GM18499 (cell line): Measurements from ENCODE around the gene SPTBN1.

Experiments used
- ATAC-seq: cut with Tn5 transposase; IDR thresholded peaks from one replicate; pipeline ENCODE4 v1.9.1; 2021; ENCODE audit warnings: moderate number of reproducible peaks; ENCODE audit not compliant: insufficient read depth, unreplicated experiment

SPTBN1 gene

GRCh38 chr2:54636415-54637139, 180.4 kb downstream of the SPTBN1 start:
- ATAC-seq = no peak

- ATAC-seq = peak; percentile 50
Measured at GRCh38 chr2:54638103-54638502, 182.0 kb downstream of the SPTBN1 start.

GRCh38 chr2:54638774-54639187, 182.7 kb downstream of the SPTBN1 start:
- no peak for ATAC-seq

- ATAC-seq = no peak
Measured at GRCh38 chr2:54639609-54640008, 183.5 kb downstream of the SPTBN1 start.

GRCh38 chr2:54640834-54641540, 184.9 kb downstream of the SPTBN1 start:
- ATAC-seq = no peak

- ATAC-seq = no peak
Measured at GRCh38 chr2:54641988-54642387, 185.9 kb downstream of the SPTBN1 start.

- ATAC-seq = no peak
Measured at GRCh38 chr2:54642677-54643430, 186.7 kb downstream of the SPTBN1 start.

- ATAC-seq = no peak
Measured at GRCh38 chr2:54644236-54644635, 188.1 kb downstream of the SPTBN1 start.

GRCh38 chr2:54646170-54646927, 190.2 kb downstream of the SPTBN1 start:
- ATAC-seq = no peak

GRCh38 chr2:54648256-54648655, 192.1 kb downstream of the SPTBN1 start:
- no peak for ATAC-seq

GRCh38 chr2:54649191-54649590, 193.1 kb downstream of the SPTBN1 start:
- no peak for ATAC-seq

- no peak for ATAC-seq
Measured at GRCh38 chr2:54649633-54650032, 193.5 kb downstream of the SPTBN1 start.

- no peak for ATAC-seq
Measured at GRCh38 chr2:54650612-54651011, 194.5 kb downstream of the SPTBN1 start.

- ATAC-seq = no peak
Measured at GRCh38 chr2:54651291-54651690, 195.2 kb downstream of the SPTBN1 start.

GRCh38 chr2:54652540-54652939, 196.4 kb downstream of the SPTBN1 start:
- ATAC-seq = peak; percentile 84

- ATAC-seq = no peak
Measured at GRCh38 chr2:54653572-54654204, 197.6 kb downstream of the SPTBN1 start.

- no peak for ATAC-seq
Measured at GRCh38 chr2:54655046-54655809, 199.1 kb downstream of the SPTBN1 start.

- no peak for ATAC-seq
Measured at GRCh38 chr2:54656863-54657262, 200.7 kb downstream of the SPTBN1 start.

GRCh38 chr2:54657664-54658083, 201.5 kb downstream of the SPTBN1 start:
- ATAC-seq = no peak
